Caco-2 (cell line): Measurements from ENCODE around the gene TREML1. TPM values are rescaled to one million over a fixed set of nuclear protein-coding genes. Genes with fewer than 3 reads are reported as not detected.

Experiments
- BruUV-seq: library from RNA; stranded (reverse); fragments of 400-500 nt; replicated peaks from 2 replicates; lab custom pipeline; 2021; lab: Mats Ljungman, UMichigan
- CTCF ChIA-PET: fragments of 300-600 bp; sonication (Branson Sonifier 250); formaldehyde crosslinking; loops from one replicate; lab custom pipeline; 2022; ENCODE audit warnings: antibody characterized with exemption; lab: Charles Lee
- POLR2A ChIA-PET: fragments of 300-600 bp; sonication (Branson Sonifier 250); formaldehyde crosslinking; loops from one replicate; lab custom pipeline; 2022; ENCODE audit warnings: antibody characterized with exemption; lab: Charles Lee
- DNase-seq, 2 experiments: peaks; one replicate each; pipeline versions ENCODE4 v3.0.0 to v3.0.0-alpha.2; 2020 to 2022
- H3K27me3 ChIP-seq: replicated peaks from 2 replicates; pipeline ENCODE4 v1.6.0; 2011; ENCODE audit warnings: low read length; ENCODE audit not compliant: control insufficient read depth, insufficient read depth
- H3K36me3 ChIP-seq: 2 replicates; pipeline ENCODE4 v1.5.1; 2011; ENCODE audit warnings: low read length; ENCODE audit not compliant: control insufficient read depth, insufficient read depth
- H3K4me1 ChIP-seq: fragments of 250-450 bp; sonication (Bioruptor Pico); 2 replicates; pipeline ENCODE4 v1.5.1; 2020; ENCODE audit warnings: mild to moderate bottlenecking
- H3K4me3 ChIP-seq: 2 replicates; pipeline ENCODE4 v1.5.1; 2011; ENCODE audit warnings: low read depth, mild to moderate bottlenecking, control low read depth, low read length
- H3K9me3 ChIP-seq: fragments of 250-450 bp; sonication (Bioruptor Pico); 2 replicates; pipeline ENCODE4 v1.5.1; 2020; ENCODE audit warnings: mild to moderate bottlenecking, moderate library complexity
- H3K27ac Mint-ChIP-seq: one replicate; pipeline ENCODE4 v1.8.0; 2022; ENCODE audit warnings: mixed read lengths; ENCODE audit not compliant: unreplicated experiment
- H3K27me3 Mint-ChIP-seq: one replicate; pipeline ENCODE4 v1.8.0; 2022; ENCODE audit warnings: mixed read lengths; ENCODE audit not compliant: insufficient read depth, unreplicated experiment
- H3K36me3 Mint-ChIP-seq: one replicate; pipeline ENCODE4 v1.8.0; 2022; ENCODE audit warnings: mild to moderate bottlenecking, mixed read lengths; ENCODE audit not compliant: insufficient read depth, unreplicated experiment
- H3K4me1 Mint-ChIP-seq: one replicate; pipeline ENCODE4 v1.8.0; 2022; ENCODE audit warnings: low read depth, mixed read lengths; ENCODE audit not compliant: unreplicated experiment
- H3K4me3 Mint-ChIP-seq: one replicate; pipeline ENCODE4 v1.8.0; 2022; ENCODE audit warnings: mild to moderate bottlenecking, moderate library complexity, mixed read lengths; ENCODE audit not compliant: unreplicated experiment
- H3K9me3 Mint-ChIP-seq: one replicate; pipeline ENCODE4 v1.8.0; 2022; ENCODE audit warnings: mixed read lengths; ENCODE audit not compliant: unreplicated experiment
- intact Hi-C: fragments of 100-400 bp; cut with micrococcal nuclease; formaldehyde crosslinking; loops from one replicate; pipeline ENCODE4 v1.10.0; 2022; ENCODE audit not compliant: unreplicated experiment
- total RNA-seq: library from RNA; stranded (reverse); gene quantifications from 2 replicates; pipeline ENCODE4 v1.2.3, GENCODE V29; 2022
- TF ChIP-seq, protein P1 (sequence below), 2 experiments: fragments of 200-600 bp in 1 of 2; IDR thresholded peaks; 1 replicate in 1 of 2; 2 replicates in 1 of 2; pipeline versions ENCODE4 v1.5.1 to v1.8.0; 2011 to 2022; ENCODE audit warnings: antibody characterized with exemption in 1 of 2, control low read depth in 1 of 2, inconsistent platforms in 1 of 2, low read depth in 1 of 2, low read length in 1 of 2, mild to moderate bottlenecking in 1 of 2, moderate library complexity in 1 of 2; ENCODE audit not compliant: insufficient read depth in 1 of 2, severe bottlenecking in 1 of 2, unreplicated experiment in 1 of 2

TREML1 gene
- total RNA-seq, 1 experiment from 2014 or later: not detected

DNA sequence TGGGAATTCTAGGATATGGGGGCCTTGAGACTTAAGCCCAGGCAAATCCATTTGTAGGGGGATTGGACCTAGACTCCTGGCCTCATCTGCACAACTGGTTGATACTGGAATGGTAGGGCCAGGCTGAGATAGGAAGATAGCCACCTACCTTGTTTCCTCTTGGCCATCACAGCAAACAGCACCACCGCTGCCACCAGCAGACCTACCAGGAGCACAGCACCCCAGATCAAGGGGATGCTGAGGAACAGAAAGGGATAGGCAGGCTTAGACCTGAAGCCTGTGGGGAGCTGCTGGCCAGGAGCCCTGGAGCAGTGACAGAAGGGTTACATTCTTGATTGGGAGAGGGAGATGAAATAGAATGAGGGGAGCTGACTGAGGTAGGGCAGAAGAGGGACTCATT, 3.5 kb downstream of the TREML1 start:
- no peaks in the 10 kb centered on the region for H3K27me3 Mint-ChIP-seq
- TF ChIP-seq, protein P1, sequence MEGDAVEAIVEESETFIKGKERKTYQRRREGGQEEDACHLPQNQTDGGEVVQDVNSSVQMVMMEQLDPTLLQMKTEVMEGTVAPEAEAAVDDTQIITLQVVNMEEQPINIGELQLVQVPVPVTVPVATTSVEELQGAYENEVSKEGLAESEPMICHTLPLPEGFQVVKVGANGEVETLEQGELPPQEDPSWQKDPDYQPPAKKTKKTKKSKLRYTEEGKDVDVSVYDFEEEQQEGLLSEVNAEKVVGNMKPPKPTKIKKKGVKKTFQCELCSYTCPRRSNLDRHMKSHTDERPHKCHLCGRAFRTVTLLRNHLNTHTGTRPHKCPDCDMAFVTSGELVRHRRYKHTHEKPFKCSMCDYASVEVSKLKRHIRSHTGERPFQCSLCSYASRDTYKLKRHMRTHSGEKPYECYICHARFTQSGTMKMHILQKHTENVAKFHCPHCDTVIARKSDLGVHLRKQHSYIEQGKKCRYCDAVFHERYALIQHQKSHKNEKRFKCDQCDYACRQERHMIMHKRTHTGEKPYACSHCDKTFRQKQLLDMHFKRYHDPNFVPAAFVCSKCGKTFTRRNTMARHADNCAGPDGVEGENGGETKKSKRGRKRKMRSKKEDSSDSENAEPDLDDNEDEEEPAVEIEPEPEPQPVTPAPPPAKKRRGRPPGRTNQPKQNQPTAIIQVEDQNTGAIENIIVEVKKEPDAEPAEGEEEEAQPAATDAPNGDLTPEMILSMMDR (IDR thresholded peaks at IDR 0.05; ENCODE audit: insufficient read depth in 1 of 2, low read depth in 1 of 2, low read length in 1 of 2, severe bottlenecking in 1 of 2, unreplicated experiment in 1 of 2): no peak
- ChIA-PET CTCF (no interaction called here), POLR2A (no interaction called here)
- DNase-seq: no peak
- H3K4me3 Mint-ChIP-seq: no peak overlapping the region
- no peaks in the 10 kb centered on the region for H3K36me3 Mint-ChIP-seq
- Histone ChIP-seq H3K36me3 (no peaks in the 10 kb centered on the region), H3K4me3 (no peak overlapping the region), H3K27me3 (no peaks in the 10 kb centered on the region), H3K9me3 (no peaks in the 10 kb centered on the region), H3K4me1 (peaks cover 15% of the 10 kb centered on the region)
- intact Hi-C loops: no loop called here
- no peak overlapping the region for H3K27ac Mint-ChIP-seq
- peaks cover 18% of the 10 kb centered on the region for H3K4me1 Mint-ChIP-seq
- no TSS peak for BruUV-seq
- H3K9me3 Mint-ChIP-seq: no peaks in the 10 kb centered on the region

DNA sequence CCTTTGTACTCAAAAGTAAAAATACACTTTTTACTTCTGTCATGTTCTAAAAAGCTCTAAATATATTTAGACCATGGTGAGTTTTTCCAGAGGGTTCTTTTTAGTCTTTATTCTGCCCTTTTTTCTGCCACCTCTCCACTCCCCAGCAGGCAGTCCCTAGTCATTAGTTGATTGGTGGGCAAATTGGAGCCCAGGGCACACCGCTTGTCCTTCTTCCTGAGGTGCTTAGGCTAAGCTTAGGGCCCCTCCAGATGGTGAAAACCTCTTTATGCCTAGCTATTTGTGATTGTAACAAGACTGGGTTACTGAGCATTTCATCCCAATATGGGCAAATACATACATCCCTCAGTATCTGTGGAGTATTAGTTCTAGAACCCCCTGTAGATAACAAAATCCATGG, 6.2 kb downstream of the TREML1 start:
- H3K4me1 Mint-ChIP-seq: no peaks in the 10 kb centered on the region
- H3K4me3 Mint-ChIP-seq: no peak overlapping the region
- CTCF ChIA-PET: no interaction called here
- H3K4me1 ChIP-seq: no peaks in the 10 kb centered on the region
- H3K9me3 Mint-ChIP-seq: no peaks in the 10 kb centered on the region
- TF ChIP-seq, protein P1 (IDR thresholded peaks at IDR 0.05; ENCODE audit: insufficient read depth in 1 of 2, low read depth in 1 of 2, low read length in 1 of 2, severe bottlenecking in 1 of 2, unreplicated experiment in 1 of 2): no peak
- H3K4me3 ChIP-seq: no peak overlapping the region
- intact Hi-C loops: loop anchor here (2.0 kb wide), 1 partner anchor 55 kb away; no protein-coding TSS in a partner anchor
- no TSS peak for BruUV-seq
- no peaks in the 10 kb centered on the region for H3K36me3 Mint-ChIP-seq
- H3K27me3 ChIP-seq: no peaks in the 10 kb centered on the region
- H3K27me3 Mint-ChIP-seq: no peaks in the 10 kb centered on the region
- no peak overlapping the region for H3K27ac Mint-ChIP-seq
- H3K36me3 ChIP-seq: no peaks in the 10 kb centered on the region
- no peak for DNase-seq
- H3K9me3 ChIP-seq: peaks cover 6% of the 10 kb centered on the region
- POLR2A ChIA-PET: no interaction called here

DNA sequence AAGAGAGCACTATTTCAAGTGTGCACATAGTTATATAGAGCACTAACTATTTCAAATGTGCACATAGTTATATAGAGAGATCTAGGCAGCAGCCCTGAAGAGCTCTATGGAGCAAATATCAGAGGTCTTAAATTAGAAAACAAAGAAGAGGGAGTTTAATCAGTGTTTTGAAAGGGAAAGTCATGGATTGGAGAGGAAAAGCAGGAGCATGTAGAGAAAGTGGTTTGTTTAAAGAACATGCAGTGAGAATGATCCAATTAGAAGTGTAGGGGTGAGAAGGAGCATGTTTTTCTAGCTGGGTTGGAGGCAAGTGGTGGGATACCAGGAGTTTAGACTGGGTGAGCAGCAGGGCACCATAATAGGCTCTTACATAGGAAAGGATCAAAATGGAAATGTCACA, 17.2 kb downstream of the TREML1 start:
- Mint-ChIP-seq H3K4me1 (no peaks in the 10 kb centered on the region), H3K9me3 (no peaks in the 10 kb centered on the region), H3K4me3 (no peak overlapping the region), H3K36me3 (no peaks in the 10 kb centered on the region), H3K27ac (no peak overlapping the region), H3K27me3 (no peaks in the 10 kb centered on the region)
- Histone ChIP-seq H3K27me3 (no peaks in the 10 kb centered on the region), H3K4me1 (no peaks in the 10 kb centered on the region), H3K36me3 (no peaks in the 10 kb centered on the region), H3K9me3 (no peaks in the 10 kb centered on the region), H3K4me3 (no peak overlapping the region)
- no peak for DNase-seq
- intact Hi-C loops: no loop called here
- CTCF ChIA-PET: no interaction called here
- POLR2A ChIA-PET: no interaction called here
- TF ChIP-seq, protein P1 (IDR thresholded peaks at IDR 0.05; ENCODE audit: insufficient read depth in 1 of 2, low read depth in 1 of 2, low read length in 1 of 2, severe bottlenecking in 1 of 2, unreplicated experiment in 1 of 2): no peak
- no TSS peak for BruUV-seq
